Activated CD8-positive, alpha-beta T cell treated with anti-CD3 and anti-CD28 coated beads for 36 hours (primary cell): ENCODE results near the gene ZC3H12C. TPM values are rescaled to one million over a fixed set of nuclear protein-coding genes. Genes with fewer than 3 reads are reported as not detected.

Source experiments
- ATAC-seq: fragments of 200-7000 bp; cut with Tn5 transposase; one replicate; pipeline ENCODE4 v1.10.0; 2021; ENCODE audit warnings: mild to moderate bottlenecking, moderate library complexity
- CTCF ChIA-PET: fragments of 350-600 bp; sonication (Branson Sonifier 250); formaldehyde crosslinking; loops from one replicate; lab custom pipeline; 2021; ENCODE audit warnings: antibody characterized with exemption; lab: Charles Lee
- POLR2A ChIA-PET: fragments of 350-600 bp; sonication (Branson Sonifier 250); formaldehyde crosslinking; loops from one replicate; lab custom pipeline; 2021; ENCODE audit warnings: antibody characterized with exemption; lab: Charles Lee
- DNase-seq: peaks from one replicate; pipeline ENCODE4 v3.0.0-alpha.2; 2020
- H3K27ac Mint-ChIP-seq: one replicate; pipeline ENCODE4 v1.8.0; 2021; ENCODE audit warnings: mild to moderate bottlenecking, mixed read lengths
- H3K27me3 Mint-ChIP-seq: one replicate; pipeline ENCODE4 v1.8.0; 2021; ENCODE audit warnings: mixed read lengths
- H3K36me3 Mint-ChIP-seq: one replicate; pipeline ENCODE4 v1.8.0; 2021; ENCODE audit warnings: low read depth, mixed read lengths
- H3K4me1 Mint-ChIP-seq: one replicate; pipeline ENCODE4 v1.8.0; 2021; ENCODE audit warnings: low read depth, mixed read lengths
- H3K4me3 Mint-ChIP-seq: one replicate; pipeline ENCODE4 v1.8.0; 2021; ENCODE audit warnings: mild to moderate bottlenecking, moderate library complexity, mixed read lengths
- H3K9me3 Mint-ChIP-seq: one replicate; pipeline ENCODE4 v1.8.0; 2021; ENCODE audit warnings: mixed read lengths
- intact Hi-C: fragments of 100-400 bp; cut with micrococcal nuclease; formaldehyde crosslinking; loops from one replicate; pipeline ENCODE4 v1.10.0; 2022
- total RNA-seq, 2 experiments: library from RNA; stranded (reverse); gene quantifications; one replicate each; pipeline ENCODE4 v1.2.3, GENCODE V29; 2021
- TF ChIP-seq, protein P1 (sequence below): fragments of 200-600 bp; IDR thresholded peaks from one replicate; pipeline ENCODE4 v1.8.0; 2022; ENCODE audit warnings: antibody characterized with exemption, mild to moderate bottlenecking

Gene ZC3H12C
- total RNA-seq, 2 experiments from 2014 or later, result 0.40 to 0.45 TPM

DNA sequence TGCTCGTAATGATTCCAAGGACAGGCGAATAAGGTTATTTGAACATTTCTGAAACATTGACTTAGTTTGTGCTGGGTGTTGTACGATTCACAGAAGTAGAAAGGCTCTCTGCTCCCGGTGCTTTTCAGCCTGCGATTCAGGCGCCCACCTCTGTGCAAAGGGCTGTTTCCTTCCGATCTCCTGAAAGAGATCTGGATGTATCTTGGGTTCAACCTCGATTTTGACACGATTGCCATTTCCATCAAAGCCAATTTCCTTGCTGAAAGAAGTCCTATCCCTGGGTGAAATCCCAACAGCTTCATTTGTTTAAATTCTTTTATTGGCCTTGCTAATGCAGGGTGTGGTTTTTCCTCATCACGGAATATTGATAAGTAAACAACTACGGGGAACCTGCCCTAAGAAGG lies 1.1 kb upstream of the ZC3H12C start:
- H3K9me3 Mint-ChIP-seq, result no peaks in the 10 kb centered on the region
- POLR2A ChIA-PET, result no interaction called here
- peak overlapping the region; percentile 66 for H3K4me3 Mint-ChIP-seq
- intact Hi-C loops, result no loop called here
- CTCF ChIA-PET, result interaction anchor here (1.0 to 1.8 kb wide), 3 partner anchors 9 to 70 kb away, joined by 3 to 7 read pairs (median 3); no protein-coding TSS in a partner anchor
- ATAC-seq (no peak), DNase-seq (no peak)
- no peaks in the 10 kb centered on the region for H3K36me3 Mint-ChIP-seq
- H3K27me3 Mint-ChIP-seq, result peaks cover 46% of the 10 kb centered on the region
- TF ChIP-seq, protein P1, sequence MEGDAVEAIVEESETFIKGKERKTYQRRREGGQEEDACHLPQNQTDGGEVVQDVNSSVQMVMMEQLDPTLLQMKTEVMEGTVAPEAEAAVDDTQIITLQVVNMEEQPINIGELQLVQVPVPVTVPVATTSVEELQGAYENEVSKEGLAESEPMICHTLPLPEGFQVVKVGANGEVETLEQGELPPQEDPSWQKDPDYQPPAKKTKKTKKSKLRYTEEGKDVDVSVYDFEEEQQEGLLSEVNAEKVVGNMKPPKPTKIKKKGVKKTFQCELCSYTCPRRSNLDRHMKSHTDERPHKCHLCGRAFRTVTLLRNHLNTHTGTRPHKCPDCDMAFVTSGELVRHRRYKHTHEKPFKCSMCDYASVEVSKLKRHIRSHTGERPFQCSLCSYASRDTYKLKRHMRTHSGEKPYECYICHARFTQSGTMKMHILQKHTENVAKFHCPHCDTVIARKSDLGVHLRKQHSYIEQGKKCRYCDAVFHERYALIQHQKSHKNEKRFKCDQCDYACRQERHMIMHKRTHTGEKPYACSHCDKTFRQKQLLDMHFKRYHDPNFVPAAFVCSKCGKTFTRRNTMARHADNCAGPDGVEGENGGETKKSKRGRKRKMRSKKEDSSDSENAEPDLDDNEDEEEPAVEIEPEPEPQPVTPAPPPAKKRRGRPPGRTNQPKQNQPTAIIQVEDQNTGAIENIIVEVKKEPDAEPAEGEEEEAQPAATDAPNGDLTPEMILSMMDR, result no peak
- H3K4me1 Mint-ChIP-seq, result peaks cover 7% of the 10 kb centered on the region
- no peak overlapping the region for H3K27ac Mint-ChIP-seq

DNA sequence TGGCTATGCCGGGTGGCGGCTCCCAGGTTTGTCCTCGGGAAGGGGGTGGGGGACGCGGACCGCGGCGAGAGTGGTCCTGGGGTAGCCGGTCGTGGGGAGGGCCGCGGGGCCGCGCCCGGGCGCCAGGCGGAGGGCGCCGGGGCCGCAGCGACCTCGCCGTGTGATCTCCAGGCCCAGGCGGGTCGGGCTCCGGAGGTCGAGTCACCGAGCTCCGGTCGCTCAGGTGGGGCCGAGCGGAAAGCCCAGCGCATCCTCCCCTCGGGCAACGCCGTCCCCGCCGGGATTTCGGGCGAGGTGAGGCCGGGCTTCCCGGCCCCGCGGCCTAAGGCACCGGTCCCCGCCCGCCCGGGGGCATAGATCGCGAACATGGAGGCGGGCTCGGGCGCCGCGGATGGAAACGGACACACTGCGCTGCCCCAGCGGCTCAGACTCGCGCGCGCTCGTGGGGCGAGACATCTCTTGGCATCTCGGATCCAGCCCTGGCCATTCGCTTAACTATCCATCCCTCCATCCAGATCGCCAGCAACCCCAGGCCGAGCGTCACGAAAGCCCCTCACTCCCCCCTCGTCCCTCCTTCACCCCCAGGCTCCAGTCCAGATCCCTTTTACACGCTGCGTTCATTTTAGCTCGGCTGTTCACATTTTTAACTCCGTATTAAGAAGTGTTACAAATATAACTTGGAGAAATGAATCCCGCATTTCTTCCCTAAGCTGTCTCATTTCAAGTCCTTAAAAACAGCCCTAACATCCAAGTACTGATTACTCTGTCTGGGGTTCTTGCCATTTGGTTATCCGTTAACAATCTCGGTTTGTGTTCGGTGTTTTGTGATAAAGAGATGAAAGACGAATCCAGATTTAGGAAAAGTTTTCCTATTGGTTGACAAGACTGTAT lies 460 bp downstream of the ZC3H12C start:
- no peak overlapping the region for H3K27ac Mint-ChIP-seq
- H3K9me3 Mint-ChIP-seq, result no peaks in the 10 kb centered on the region
- ChIA-PET CTCF (interaction anchor here (1.8 kb wide), 1 partner anchor 15 kb away, joined by 7 read pairs; no protein-coding TSS in a partner anchor), POLR2A (no interaction called here)
- H3K4me3 Mint-ChIP-seq, result peak overlapping the region; percentile 63
- ATAC-seq (peak; percentile 10), DNase-seq (peak; percentile 26)
- peaks cover 7% of the 10 kb centered on the region for H3K4me1 Mint-ChIP-seq
- H3K27me3 Mint-ChIP-seq, result peaks cover 46% of the 10 kb centered on the region
- TF ChIP-seq, protein P1, result no peak
- H3K36me3 Mint-ChIP-seq, result no peaks in the 10 kb centered on the region
- intact Hi-C loops, result no loop called here

DNA sequence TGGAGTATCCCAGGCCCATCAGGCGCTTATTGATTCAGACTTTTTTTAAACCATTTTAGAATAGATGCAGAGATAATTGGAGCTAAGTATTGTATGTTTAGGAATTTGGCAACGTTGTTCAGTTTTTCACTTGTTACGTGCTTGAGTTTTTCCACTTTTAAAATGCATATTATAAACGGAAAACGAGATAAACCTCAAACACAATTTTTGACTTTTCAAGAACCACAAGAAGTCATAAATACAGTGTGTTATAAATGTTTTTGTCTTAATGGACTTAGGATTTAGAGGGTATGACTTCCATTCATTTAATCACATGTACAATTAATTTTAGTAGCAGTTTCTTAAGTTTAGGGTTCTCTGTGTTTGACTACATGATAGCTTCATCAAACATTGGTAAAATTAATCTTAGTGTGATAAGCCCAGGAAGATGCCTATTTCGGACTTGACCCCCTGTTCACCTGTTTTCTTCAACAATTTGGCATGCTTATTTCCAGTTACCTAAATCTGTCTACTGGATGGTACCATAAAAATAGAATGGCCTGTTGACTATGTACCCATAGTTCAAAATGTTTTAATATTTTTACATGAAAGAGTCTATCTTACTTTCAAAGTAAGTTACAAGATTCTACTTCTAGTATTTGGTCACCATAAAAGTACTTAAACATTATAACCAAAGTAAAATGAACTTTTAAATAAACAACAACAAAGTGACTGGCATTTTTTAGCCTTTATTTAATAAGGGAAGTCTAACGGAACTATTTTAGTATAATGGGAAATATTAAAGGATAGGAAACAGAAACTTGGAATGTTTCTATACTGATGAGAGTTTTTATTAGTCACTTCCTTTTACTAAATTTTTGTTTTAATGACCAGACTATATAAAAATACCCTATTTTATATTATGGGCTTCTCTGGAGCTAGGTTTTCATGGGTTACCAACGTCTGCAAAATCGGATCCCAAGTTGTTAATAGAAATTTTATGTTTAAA lies 1.4 kb downstream of the ZC3H12C start:
- Mint-ChIP-seq H3K36me3 (no peaks in the 10 kb centered on the region), H3K4me1 (peaks cover 7% of the 10 kb centered on the region), H3K9me3 (no peaks in the 10 kb centered on the region), H3K27ac (no peak overlapping the region), H3K4me3 (peak overlapping the region; percentile 63), H3K27me3 (peaks cover 43% of the 10 kb centered on the region)
- no peak for DNase-seq
- TF ChIP-seq, protein P1, result no peak
- ATAC-seq, result no peak
- intact Hi-C loops, result no loop called here
- ChIA-PET CTCF (no interaction called here), POLR2A (no interaction called here)

DNA sequence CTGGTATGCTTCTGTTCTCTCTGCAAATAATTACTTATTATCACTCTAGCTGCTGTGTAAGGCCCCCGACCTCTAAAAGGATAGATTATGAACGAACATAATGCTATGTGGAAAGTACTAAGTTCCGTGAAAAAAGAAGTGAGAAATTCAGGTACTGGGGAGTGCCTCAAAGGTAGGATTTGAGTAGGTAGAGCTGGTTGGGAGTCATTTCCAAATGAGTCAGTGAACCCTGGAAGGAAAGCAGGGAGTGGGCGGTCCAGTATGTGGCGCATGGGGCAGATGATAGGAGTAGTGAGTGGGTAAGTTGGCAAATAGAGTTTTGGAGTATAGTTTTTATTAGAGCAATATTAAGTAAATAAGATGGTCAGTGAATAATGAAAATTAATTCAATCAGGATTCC lies 2.4 kb downstream of the ZC3H12C start:
- Mint-ChIP-seq H3K36me3 (no peaks in the 10 kb centered on the region), H3K4me1 (peaks cover 7% of the 10 kb centered on the region), H3K27ac (no peak overlapping the region), H3K27me3 (peaks cover 43% of the 10 kb centered on the region), H3K9me3 (no peaks in the 10 kb centered on the region), H3K4me3 (no peak overlapping the region)
- intact Hi-C loops, result no loop called here
- ATAC-seq (no peak), DNase-seq (no peak)
- ChIA-PET POLR2A (no interaction called here), CTCF (no interaction called here)
- TF ChIP-seq, protein P1, result no peak
